ENCODE data around the gene ZSWIM9.

DNA sequence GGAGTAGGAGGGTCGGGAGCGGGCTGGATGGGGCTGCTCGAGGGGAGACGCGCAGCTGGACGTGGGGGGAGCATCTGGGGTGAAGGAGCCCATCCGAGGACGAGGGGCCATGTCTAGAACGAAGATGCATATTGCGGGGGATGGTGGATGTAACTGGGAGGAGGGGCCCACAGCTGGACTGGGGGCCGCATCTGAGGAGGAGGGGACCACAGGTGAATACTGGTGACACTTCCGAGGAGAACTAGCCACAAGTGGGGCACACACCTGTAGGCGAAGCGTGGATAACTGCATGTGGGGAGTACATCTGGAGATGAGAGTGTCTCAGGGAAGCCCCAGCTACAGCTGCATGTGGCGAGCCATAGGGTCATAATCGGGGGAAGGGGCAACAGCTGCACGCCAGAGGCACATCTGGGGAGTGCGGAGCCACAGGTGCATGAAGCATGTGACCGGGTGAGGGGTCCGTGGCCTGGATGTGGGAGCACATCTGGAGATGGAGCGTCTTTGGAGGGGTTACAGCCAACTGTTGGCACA is 402 bp downstream of the ZSWIM9 start:
- TF ChIP-seq CTCF (IDR thresholded peaks at IDR 0.05) (no peak), POLR2A (IDR thresholded peaks at IDR 0.05) (no peak)
